GM12801 (cell line): ENCODE measurements around the gene CAPG.

Experiments
- CTCF ChIP-seq: IDR thresholded peaks from one replicate; pipeline ENCODE4 v1.5.1; 2011; ENCODE audit warnings: control low read depth; ENCODE audit not compliant: insufficient read length; ENCODE audit errors: extremely low read depth

Gene CAPG

GRCh38 chr2:85385746-85386145 is 24.4 kb downstream of the CAPG start:
- TF ChIP-seq CTCF: no peak

GRCh38 chr2:85383850-85384249 is 26.3 kb downstream of the CAPG start:
- no peak for TF ChIP-seq CTCF

GRCh38 chr2:85380048-85380447 is 30.1 kb downstream of the CAPG start:
- no peak for TF ChIP-seq CTCF

- TF ChIP-seq CTCF: no peak
These were observed 31.9 kb downstream of the CAPG start for GRCh38 chr2:85378257-85378656.

GRCh38 chr2:85377083-85377482 is 33.1 kb downstream of the CAPG start:
- TF ChIP-seq CTCF: no peak

GRCh38 chr2:85376291-85377065 is 33.7 kb downstream of the CAPG start:
- TF ChIP-seq CTCF: no peak

GRCh38 chr2:85371045-85371444 is 39.1 kb downstream of the CAPG start:
- no peak for TF ChIP-seq CTCF
